Lung (tissue), 12 donors: Measurements from ENCODE around the gene CRTC1. TPM values are rescaled to one million over a fixed set of nuclear protein-coding genes. Genes with fewer than 3 reads are reported as not detected.

Source experiments
- ATAC-seq: fragments of 200-7000 bp; cut with Tn5 transposase; one replicate; pipeline ENCODE4 v1.9.1; 2020; ENCODE audit warnings: moderate number of reproducible peaks; ENCODE audit not compliant: insufficient read depth, low FRiP score
- DNase-seq, 3 donors: peaks; one replicate each; pipeline ENCODE4 v3.0.0-alpha.2; 2013 to 2017
- H3K27ac ChIP-seq, 2 donors: one replicate each; pipeline ENCODE4 v1.5.1; 2013; ENCODE audit warnings: mild to moderate bottlenecking in 2 of 2, moderate library complexity in 2 of 2, control low read depth in 1 of 2, inconsistent platforms in 1 of 2, low read depth in 1 of 2, low read length in 1 of 2
- H3K27me3 ChIP-seq, 3 donors: one replicate each; pipeline ENCODE4 v1.5.1; 2013; ENCODE audit warnings: low read length in 2 of 3; ENCODE audit not compliant: control insufficient read depth in 3 of 3, insufficient read depth in 3 of 3
- H3K36me3 ChIP-seq, 4 donors: one replicate each; pipeline ENCODE4 v1.5.1; 2013; ENCODE audit warnings: low read length in 4 of 4, mild to moderate bottlenecking in 1 of 4, moderate library complexity in 1 of 4; ENCODE audit not compliant: control insufficient read depth in 4 of 4, insufficient read depth in 4 of 4
- H3K4me1 ChIP-seq, 5 donors: one replicate each; pipeline ENCODE4 v1.5.1; 2013; ENCODE audit warnings: low read length in 5 of 5, mild to moderate bottlenecking in 2 of 5, moderate library complexity in 1 of 5; ENCODE audit not compliant: control insufficient read depth in 5 of 5, insufficient read depth in 5 of 5
- H3K4me3 ChIP-seq: one replicate; pipeline ENCODE4 v1.5.1; 2013; ENCODE audit warnings: mild to moderate bottlenecking, control low read depth, moderate library complexity
- H3K9ac ChIP-seq, 2 donors: one replicate each; pipeline ENCODE4 v1.5.1; 2013; ENCODE audit warnings: low read length in 2 of 2, control low read depth in 1 of 2; ENCODE audit not compliant: insufficient read depth in 1 of 2
- H3K9me3 ChIP-seq, 4 donors: one replicate each; pipeline ENCODE4 v1.5.1; 2013; ENCODE audit warnings: low read length in 3 of 4, mild to moderate bottlenecking in 1 of 4, moderate library complexity in 1 of 4; ENCODE audit not compliant: control insufficient read depth in 4 of 4, insufficient read depth in 3 of 4
- WGBS, 2 donors: extraction: QIAGEN DNeasy Blood & Tissue Kit; methylation state at CpG; one replicate each; pipeline ENCODE4 v1.1.7; 2013; 5-methylcytosine and 5-hydroxymethylcytosine counted together
- polyA plus RNA-seq, 2 donors: library from polyadenylated mRNA; stranded (reverse); fragments of 200-250 nt; gene quantifications; one replicate each; pipeline ENCODE4 v1.2.1, GENCODE V29; 2013
- total RNA-seq, 2 donors: library from RNA; depleted of rRNA in 1 of 2; stranded (reverse); fragments of >200 nt in 1 of 2; gene quantifications; one replicate each; pipeline ENCODE4 v1.2.1, GENCODE V29; 2014 to 2021
- TF ChIP-seq, protein P1 (sequence below): IDR thresholded peaks from 2 replicates; pipeline ENCODE4 v1.5.1; 2012; ENCODE audit warnings: mild to moderate bottlenecking; ENCODE audit errors: control extremely low read depth, extremely low read depth
- donor health status: control.
- donor health status: control.
- donor health status: Bipolar disorder and iron deficiency.
- donor health status: healthy.
- donor health status: DM: yes; HTN: yes; CAD: no.

Gene CRTC1
- total and polyA plus RNA-seq, 4 donors: 4.2 to 16.0 (median 7.3) TPM

DNA sequence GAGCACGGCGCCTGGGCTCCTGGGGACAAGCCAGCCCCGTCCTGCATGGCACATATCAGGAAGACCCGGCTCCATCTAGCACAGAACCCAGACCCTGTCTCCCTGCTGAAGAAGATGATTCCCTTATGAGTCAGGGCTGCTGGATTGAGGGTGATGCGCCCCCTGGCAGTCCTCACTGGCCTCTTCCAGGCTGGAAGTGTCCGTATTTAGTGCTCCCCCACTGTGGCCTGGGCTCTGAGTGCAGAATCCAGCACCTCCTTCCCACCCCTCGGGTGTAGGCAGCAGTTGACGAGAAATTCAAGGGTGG, 92.8 kb downstream of the CRTC1 start:
- DNase-seq (no peak), ATAC-seq (no peak)
- 88 to 95% methylated on average over 8 of the region's 8 CpGs for WGBS, 2 donors
- TF ChIP-seq, protein P1, sequence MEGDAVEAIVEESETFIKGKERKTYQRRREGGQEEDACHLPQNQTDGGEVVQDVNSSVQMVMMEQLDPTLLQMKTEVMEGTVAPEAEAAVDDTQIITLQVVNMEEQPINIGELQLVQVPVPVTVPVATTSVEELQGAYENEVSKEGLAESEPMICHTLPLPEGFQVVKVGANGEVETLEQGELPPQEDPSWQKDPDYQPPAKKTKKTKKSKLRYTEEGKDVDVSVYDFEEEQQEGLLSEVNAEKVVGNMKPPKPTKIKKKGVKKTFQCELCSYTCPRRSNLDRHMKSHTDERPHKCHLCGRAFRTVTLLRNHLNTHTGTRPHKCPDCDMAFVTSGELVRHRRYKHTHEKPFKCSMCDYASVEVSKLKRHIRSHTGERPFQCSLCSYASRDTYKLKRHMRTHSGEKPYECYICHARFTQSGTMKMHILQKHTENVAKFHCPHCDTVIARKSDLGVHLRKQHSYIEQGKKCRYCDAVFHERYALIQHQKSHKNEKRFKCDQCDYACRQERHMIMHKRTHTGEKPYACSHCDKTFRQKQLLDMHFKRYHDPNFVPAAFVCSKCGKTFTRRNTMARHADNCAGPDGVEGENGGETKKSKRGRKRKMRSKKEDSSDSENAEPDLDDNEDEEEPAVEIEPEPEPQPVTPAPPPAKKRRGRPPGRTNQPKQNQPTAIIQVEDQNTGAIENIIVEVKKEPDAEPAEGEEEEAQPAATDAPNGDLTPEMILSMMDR: no peak
- no peak overlapping the region for H3K4me3 ChIP-seq
- peaks cover 0 to 10% (median 8%) of the 10 kb centered on the region in 3 donors for H3K27me3 ChIP-seq
- no peak overlapping the region for H3K27ac ChIP-seq
- H3K36me3 ChIP-seq: peaks cover 0 to 3% (median 0%) of the 10 kb centered on the region in 4 donors
- no peak overlapping the region for H3K9ac ChIP-seq
- H3K4me1 ChIP-seq: peaks cover 0 to 6% (median 0%) of the 10 kb centered on the region in 5 donors
- no peaks in the 10 kb centered on the region for H3K9me3 ChIP-seq

DNA sequence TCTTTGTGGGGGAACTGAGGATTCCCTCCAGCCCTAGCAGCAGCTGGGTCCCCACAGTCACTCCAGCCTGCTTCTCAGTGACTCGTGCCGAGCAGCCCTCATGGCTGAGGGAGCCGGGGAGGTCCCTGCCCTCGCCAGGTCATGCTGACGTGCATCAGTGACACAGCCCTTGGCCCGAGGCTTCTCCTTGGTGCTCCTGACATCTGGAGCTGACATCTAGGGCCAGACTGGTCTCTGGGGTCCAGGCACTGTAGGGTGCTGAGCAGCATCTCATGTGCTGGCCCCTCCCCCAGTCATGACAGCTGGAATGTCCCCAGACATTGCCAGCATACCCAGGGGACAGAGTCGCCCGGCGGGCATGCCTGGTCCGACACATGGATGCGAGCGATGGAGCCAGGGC, 93.3 kb downstream of the CRTC1 start:
- Histone ChIP-seq H3K27me3 (peaks cover 0 to 10% (median 8%) of the 10 kb centered on the region in 3 donors), H3K27ac (no peak overlapping the region), H3K9me3 (no peaks in the 10 kb centered on the region), H3K4me3 (no peak overlapping the region), H3K4me1 (peaks cover 0 to 6% (median 0%) of the 10 kb centered on the region in 5 donors), H3K9ac (no peak overlapping the region), H3K36me3 (peaks cover 0 to 3% (median 0%) of the 10 kb centered on the region in 4 donors)
- DNase-seq (no peak), ATAC-seq (no peak)
- TF ChIP-seq, protein P1: no peak
- 75 to 94% methylated on average over 12 of the region's 12 CpGs for WGBS, 2 donors

DNA sequence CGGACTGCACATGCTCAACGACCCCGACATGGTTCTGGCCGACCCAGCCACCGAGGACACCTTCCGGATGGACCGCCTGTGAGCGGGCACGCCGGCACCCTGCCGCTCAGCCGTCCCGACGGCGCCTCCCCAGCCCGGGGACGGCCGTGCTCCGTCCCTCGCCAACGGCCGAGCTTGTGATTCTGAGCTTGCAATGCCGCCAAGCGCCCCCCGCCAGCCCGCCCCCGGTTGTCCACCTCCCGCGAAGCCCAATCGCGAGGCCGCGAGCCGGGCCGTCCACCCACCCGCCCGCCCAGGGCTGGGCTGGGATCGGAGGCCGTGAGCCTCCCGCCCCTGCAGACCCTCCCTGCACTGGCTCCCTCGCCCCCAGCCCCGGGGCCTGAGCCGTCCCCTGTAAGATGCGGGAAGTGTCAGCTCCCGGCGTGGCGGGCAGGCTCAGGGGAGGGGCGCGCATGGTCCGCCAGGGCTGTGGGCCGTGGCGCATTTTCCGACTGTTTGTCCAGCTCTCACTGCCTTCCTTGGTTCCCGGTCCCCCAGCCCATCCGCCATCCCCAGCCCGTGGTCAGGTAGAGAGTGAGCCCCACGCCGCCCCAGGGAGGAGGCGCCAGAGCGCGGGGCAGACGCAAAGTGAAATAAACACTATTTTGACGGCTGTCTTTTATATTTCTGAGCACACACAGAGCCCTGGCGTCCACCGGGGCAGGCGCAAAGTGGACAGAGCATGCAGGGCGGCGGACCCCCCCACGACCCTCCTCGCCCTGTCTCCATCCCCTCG, 94.0 kb downstream of the CRTC1 start:
- Histone ChIP-seq H3K4me3 (no peak overlapping the region), H3K36me3 (peaks cover 0 to 3% (median 0%) of the 10 kb centered on the region in 4 donors), H3K9me3 (no peaks in the 10 kb centered on the region), H3K4me1 (peaks cover 0 to 6% (median 0%) of the 10 kb centered on the region in 5 donors), H3K9ac (no peak overlapping the region), H3K27me3 (peaks cover 0 to 10% (median 8%) of the 10 kb centered on the region in 3 donors), H3K27ac (no peak overlapping the region)
- WGBS, 2 donors: 54 to 83% methylated on average over 59 to 71 of the region's 71 CpGs
- TF ChIP-seq, protein P1: no peak
- DNase-seq: no peak
- ATAC-seq: no peak
